GM21360 (cell line): ENCODE results near the gene SHISA4.
"Not testable (repeated sequence)": the region's sequence is repeated elsewhere in the genome, so short reads cannot be mapped to it uniquely, and the experiment has no call there.

Experiments
- ATAC-seq: cut with Tn5 transposase; IDR thresholded peaks from one replicate; pipeline ENCODE4 v1.9.1; 2021; ENCODE audit warnings: mild to moderate bottlenecking, moderate library complexity; ENCODE audit not compliant: unreplicated experiment

SHISA4 gene

GRCh38 chr1:201921952-201922558 is 33.4 kb downstream of the SHISA4 start:
- ATAC-seq = no peak

GRCh38 chr1:201925301-201925567 is 36.5 kb downstream of the SHISA4 start:
- ATAC-seq = no peak

- no peak for ATAC-seq
Measured at GRCh38 chr1:201925981-201926645, 37.4 kb downstream of the SHISA4 start.

GRCh38 chr1:201928266-201928665 is 39.6 kb downstream of the SHISA4 start:
- no peak for ATAC-seq

- ATAC-seq = no peak
Measured at GRCh38 chr1:201930137-201930536, 41.4 kb downstream of the SHISA4 start.

- ATAC-seq = no peak
Measured at GRCh38 chr1:201930803-201931202, 42.1 kb downstream of the SHISA4 start.

GRCh38 chr1:201933840-201934430 is 45.2 kb downstream of the SHISA4 start:
- ATAC-seq = no peak

GRCh38 chr1:201937624-201938213 is 49.0 kb downstream of the SHISA4 start:
- ATAC-seq = no peak

- no peak for ATAC-seq
Measured at GRCh38 chr1:201938440-201939035, 49.8 kb downstream of the SHISA4 start.

GRCh38 chr1:201939148-201939547 is 50.5 kb downstream of the SHISA4 start:
- no peak for ATAC-seq

- no peak for ATAC-seq
Measured at GRCh38 chr1:201939574-201939973, 50.9 kb downstream of the SHISA4 start.

GRCh38 chr1:201940316-201940715 is 51.6 kb downstream of the SHISA4 start:
- not testable (repeated sequence) for ATAC-seq

- no peak for ATAC-seq
Measured at GRCh38 chr1:201941420-201942128, 52.9 kb downstream of the SHISA4 start.

- no peak for ATAC-seq
Measured at GRCh38 chr1:201942129-201942495, 53.4 kb downstream of the SHISA4 start.
